ENCODE data around the gene MTAP.

Gene MTAP

DNA sequence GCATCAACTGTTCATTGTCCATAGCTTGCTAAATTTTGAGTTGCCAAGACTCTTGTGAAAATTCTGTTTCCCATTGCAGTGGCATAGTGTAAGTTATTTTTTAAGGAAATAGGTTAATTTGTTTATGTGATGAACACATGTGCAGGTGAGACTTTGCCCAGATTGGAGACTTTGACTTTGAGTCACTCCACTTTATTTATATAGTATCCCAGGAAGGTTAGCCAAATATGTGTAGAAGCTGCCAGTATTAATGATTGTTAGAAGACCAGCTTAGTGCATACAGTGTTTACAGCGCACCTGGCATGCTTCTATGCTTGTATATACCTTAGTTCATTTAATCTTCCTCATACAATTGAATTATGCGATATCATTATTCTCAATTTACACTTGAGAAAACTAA, 51.0 kb downstream of the MTAP start:
- DNase-seq: no peak

DNA sequence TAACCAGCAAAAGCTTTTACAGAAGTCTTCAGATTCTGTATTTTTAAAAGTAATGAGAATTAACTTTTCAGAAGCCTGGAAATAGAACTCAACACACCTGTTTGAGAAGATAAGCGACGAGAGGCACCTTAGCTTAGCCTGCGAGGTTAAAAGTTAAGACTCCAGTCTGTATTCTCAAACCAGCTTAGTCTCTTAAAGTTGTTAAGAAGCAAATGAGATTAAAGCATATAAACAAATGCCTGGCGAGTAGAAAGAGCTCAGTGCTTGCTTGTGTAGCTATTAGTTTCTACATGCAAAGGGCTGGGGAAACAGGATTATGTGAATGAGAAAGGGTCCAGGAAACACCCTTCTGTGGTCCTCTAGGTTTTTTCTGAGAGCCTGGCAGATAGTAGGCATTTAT, 51.7 kb downstream of the MTAP start:
- DNase-seq: no peak

DNA sequence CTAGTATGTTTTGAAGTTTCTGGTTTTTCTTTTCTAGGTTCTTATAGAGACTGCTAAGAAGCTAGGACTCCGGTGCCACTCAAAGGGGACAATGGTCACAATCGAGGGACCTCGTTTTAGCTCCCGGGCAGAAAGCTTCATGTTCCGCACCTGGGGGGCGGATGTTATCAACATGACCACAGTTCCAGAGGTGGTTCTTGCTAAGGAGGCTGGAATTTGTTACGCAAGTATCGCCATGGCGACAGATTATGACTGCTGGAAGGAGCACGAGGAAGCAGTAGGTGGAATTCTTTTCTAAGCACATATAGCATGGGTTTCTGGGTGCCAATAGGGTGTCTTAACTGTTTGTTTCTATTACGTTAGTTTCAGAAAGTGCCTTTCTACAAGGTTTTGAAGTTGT, 52.2 kb downstream of the MTAP start:
- peak; percentile 51 for DNase-seq

DNA sequence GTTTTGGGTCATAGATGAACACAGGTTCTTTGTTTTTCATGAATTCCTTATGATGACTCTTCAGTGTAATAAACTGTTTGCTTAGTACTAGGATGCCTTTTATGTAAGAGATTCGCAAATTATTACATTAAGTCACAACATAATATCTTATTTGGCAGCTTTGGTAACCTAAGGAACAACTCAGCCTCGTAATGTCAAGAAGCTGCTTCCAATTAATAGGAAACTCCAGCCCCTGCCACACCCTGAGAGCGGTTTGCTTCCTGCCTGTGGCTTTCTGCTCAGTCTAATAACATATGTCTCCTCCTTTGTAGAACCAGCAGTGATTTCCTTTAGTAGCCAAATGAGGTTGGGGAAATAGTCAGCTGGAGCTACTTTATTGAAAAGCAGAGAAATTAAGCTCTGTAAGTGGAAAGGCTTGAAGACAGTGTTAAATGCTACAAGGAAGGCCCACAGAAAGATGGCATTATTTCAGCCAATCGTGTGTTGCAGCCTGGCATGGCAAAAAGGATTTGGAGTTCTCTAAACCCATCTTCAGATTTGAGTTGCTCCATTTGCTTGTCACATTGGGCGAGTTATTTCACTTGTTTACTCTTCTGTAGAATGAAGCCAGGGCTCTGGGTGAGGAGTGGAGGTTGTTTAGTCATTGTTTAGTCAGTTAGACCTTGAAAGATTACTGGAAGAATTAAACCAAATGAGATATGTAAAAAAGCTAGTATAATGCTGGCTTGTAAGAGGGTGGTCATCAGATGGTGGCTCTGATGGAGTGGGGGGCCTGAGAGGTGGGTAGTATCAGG, 54.1 kb downstream of the MTAP start:
- DNase-seq: peak; percentile 64

DNA sequence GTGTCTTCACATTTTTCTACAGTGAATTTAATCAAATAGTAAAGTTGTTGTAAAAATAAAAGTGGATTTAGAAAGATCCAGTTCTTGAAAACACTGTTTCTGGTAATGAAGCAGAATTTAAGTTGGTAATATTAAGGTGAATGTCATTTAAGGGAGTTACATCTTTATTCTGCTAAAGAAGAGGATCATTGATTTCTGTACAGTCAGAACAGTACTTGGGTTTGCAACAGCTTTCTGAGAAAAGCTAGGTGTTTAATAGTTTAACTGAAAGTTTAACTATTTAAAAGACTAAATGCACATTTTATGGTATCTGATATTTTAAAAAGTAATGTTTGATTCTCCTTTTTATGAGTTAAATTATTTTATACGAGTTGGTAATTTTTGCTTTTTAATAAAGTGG, 60.4 kb downstream of the MTAP start:
- DNase-seq: no peak

DNA sequence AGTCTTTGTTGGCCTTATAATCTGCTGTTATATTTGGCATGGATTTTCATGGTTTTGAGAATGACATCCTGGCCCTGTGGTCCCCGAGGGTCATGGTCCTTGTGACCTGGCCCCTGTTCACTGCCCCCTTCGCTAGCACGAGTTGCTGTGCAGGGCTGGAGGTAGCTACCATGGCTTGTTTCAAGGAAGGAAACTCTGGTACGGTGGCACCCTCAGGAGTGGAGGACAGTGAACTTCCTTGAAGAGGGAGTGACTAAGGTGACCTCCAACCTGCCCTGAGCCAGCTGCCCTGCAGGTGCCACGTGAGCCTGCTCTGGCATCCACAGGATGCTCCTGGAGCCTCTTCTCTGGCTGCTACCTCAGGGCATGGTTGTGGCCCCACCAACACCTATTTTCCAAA, 62.1 kb downstream of the MTAP start:
- no peak for DNase-seq

DNA sequence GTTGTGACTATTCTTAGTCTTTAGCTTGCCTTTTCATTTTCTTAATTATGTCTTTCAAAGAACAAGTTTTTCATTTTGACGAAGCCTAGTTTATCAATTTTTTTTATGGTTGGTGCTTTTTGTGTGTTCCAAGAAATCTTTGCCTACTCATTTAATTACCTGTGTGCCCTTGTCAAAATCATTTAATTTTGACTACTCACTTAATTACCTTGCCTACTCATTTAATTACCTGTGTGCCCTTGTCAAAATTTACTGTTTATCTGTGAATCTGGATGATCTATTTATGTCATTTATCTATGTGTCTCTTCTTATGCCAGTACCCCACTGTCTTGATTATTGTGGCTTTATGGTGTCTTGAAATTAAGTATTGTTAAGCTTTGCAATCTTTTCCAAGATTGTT, 63.9 kb downstream of the MTAP start:
- no peak for DNase-seq

DNA sequence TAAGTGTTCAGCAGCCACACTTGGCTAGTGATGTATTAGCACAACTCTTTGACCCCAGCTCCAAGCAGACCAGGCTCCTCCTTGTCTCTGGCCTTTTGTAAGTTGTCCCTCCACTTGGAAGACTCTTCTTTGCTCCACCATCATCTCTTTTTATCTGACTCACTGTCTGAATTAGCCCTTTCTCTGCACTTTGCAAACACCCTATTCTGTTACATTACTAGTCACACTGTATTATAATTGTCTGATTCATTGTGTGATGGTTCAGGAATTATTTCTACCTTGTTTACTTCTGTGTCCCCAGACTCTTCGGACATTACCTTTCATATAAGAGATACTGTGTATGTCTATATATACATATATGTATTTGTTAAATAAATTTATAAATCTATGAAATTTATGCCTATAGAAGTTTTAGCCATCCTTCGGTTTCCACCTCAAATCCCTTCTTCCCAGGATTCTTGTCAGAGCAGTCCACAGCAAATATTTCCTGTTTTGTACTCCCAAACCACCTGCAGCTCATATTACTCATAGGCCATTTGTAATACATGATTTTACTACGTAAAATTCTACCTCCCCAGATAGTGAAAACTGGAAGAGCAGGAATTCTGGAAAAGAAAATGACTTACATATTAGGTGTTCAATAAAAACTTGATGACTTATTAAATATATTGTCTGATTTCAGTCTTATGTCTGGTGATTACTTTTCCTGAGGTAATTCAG, 69.0 kb downstream of the MTAP start:
- DNase-seq: no peak

DNA sequence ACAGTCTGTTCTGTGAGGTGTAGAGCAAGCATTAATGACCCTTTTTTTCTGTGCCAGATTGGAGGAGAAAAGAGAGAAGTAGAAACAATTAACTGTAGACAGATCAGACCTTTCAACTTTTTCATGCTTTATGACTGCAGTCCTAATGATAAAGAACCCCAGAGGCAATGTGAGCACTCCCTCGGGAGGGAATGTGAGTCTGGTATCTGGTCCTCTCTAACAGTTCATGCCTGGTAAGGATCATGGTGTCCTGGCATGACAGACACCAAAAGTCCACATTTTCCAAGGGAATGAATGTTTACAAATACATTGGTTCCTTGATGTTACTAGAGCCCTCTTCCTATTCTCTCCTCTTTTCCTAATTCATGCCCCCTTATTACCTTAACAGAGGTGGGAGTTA, 70.3 kb downstream of the MTAP start:
- no peak for DNase-seq

DNA sequence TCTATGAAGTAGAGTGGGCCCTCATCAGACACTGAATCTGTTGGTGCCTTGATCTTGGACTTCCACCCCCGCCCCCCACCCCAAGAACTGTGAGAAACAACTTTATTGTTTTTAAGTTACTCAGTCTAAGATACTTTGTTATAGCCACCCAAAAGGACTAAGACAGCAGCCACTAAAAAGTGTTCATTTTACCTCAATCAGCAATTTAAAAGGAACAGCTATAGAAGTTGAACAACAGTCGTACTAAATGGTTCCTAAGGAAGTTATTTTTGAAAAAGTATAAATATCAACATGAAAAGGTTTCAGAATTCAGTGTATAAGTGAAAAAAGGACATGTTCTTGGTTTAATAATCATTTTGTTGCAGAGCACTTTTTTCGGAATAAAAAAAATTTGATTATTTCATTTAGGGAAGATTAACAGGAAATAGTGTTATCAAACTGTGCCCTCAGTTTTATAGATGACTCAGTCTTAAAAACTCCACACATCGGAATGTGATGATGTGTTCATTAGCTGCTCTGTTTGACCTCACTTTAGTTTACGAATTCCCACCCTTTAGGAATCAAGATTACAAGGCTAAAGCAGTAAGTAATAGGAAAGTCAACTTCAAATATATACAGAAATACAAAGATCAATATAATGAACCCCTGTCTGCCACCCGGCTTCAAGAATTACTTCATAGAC, 71.2 kb downstream of the MTAP start:
- DNase-seq: peak; percentile 44

DNA sequence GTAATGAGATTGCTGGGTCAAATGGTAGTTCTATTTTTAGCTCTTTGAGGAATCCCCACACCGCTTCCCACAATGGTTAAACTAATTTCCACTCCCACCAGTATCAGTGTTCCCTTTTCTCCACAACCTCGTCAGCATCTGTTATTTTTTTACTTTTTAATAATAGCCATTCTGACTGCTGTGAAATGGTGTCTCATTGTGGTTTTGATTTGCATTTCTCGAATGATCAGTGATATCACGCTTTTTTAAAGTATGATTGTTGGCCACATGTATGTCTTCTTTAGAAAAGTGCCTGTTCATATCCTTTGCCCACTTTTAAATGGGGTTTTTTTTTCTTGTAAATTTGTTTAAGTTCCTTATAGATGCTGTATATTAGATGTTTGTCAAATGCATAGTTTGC, 73.5 kb downstream of the MTAP start:
- no peak for DNase-seq

DNA sequence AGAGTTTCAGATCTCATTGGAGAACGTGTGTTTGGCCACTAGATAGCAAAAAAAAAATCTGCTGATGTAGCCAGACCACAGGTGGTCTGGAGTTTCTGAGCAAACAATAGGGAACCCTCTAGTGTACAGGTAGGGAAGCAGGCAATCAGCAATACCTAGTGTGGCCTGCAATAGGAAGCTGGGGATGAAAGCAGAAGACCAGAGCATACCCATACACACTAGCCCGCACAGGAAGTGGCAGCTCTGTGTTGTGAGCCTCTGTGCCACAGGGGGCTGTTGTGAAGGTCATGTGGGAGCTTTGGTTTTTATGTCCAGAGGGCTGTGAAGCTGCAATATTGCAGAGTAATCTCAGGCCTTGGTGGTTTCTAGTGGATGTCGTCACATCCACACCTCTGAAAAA, 81.2 kb downstream of the MTAP start:
- no peak for DNase-seq

DNA sequence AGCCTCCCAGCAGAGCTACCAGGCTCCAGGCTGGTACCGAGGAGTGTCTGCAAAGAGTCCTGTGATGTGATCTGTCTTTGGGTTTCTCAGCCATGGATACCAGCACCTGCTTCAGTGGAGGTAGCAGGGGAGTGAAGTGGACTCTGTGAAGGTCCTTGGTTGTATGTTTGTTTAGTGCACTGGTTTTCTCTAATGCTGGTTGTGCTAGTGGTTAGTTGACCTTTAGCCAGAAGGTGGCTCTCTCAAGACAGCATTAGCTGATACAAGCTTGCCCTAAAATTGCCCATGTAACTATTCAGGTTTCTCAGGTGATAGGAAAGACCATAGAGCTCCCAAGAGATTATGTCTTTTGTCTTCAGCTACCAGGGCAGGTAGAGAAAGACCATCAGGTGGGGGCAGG, 87.2 kb downstream of the MTAP start:
- DNase-seq: no peak

DNA sequence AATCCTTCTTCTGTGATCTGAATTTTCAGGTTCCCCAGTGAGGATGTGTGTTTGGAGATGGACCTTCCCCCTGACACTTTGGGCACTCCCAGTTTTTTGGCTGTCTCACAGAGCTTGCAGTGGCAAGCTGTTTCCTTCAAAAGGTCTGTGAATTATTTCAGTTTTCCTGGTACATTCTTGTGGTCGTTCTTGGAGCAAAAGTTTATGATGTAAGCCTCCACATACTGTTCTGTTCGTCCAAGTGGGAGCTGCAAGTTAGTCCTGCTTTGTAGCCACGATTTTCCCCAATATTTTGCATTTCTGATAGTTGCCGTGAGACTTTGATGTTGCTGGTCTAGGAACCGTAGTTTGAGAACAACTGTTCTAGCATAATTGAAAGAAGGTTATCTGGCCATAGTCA, 88.3 kb downstream of the MTAP start:
- DNase-seq: peak; percentile 5

DNA sequence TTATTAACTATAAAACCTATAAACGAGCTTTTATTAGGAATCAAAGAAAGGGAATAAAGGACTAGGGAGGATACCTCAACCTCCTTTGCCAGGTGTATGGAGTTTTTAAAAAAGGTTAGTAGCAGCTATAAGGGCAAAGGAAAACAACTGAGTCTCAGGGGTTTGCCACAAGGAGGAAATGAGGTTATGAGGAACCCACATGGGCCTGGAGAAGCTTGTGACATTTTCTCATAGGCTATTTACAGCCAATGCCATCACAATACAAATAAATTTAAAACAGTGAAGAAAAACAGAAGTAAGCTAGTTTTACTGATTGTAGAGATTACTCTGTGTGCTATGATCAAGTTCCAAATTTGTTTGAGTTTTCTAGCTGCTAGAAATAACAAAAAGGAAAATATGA, 99.1 kb downstream of the MTAP start:
- DNase-seq: no peak

DNA sequence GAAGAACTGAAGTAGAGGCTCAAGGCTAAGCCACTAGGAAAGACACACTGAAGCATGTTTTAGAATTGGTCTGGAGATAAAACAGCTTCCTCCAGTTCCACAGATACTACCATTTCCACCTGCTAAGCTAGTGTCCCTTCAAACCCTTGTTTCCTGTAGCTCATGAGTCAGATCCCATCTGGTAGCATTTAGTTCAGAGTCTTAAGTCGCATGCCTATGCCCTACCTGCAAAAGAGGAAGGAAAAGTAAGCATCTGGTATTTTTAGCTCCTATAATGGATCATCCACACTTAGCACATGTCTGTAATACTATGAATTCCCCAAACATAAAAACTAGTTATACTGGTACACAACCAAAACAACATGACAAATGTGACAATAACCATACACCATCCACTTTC, 99.7 kb downstream of the MTAP start:
- no peak for DNase-seq

DNA sequence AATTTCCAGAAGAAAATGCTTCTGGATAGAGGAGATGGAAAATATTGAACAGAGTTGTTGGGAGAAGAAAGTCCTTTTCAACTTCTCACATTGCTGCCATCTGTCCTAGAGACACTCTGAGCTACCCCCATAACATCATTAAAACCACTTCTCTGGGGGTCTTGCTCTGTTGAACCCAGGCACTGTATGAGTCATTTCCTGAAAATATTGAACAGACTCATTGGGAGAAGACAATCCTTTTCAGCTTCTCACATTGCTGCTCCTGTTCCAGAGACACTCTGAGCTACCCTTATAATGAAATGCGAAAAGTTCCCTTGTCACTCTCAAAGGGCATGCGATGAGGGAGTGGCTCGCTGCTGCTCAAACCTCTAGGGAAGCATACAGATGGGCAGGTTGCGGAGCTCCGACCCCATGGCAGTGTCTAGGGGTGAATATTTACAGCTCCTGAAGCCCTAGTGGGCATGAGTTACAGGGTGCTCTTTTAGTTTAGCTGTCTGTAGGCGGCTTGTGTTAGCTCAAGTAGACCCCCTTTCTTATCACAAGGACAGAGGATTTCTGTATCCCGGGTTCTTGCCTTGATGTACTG, 101.0 kb downstream of the MTAP start:
- DNase-seq: peak; percentile 5

DNA sequence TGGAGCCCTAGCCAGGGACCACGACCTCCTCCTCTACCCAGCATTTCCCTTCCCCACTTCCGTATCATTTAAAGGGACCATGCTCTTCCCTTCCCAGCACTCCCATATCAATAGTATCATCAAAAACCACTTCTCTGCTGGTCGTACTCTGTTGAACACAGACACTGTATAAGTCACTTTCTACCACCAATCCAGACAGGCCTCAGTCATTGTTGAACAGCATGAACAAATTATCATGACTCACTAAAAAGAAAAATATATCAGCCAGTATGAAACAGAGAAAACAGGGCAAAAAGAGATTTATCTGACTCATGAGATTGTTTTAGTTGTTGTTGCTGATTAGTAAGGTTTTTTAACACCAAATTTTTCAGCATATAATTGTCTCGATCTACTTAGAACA, 101.9 kb downstream of the MTAP start:
- DNase-seq: peak; percentile 60

DNA sequence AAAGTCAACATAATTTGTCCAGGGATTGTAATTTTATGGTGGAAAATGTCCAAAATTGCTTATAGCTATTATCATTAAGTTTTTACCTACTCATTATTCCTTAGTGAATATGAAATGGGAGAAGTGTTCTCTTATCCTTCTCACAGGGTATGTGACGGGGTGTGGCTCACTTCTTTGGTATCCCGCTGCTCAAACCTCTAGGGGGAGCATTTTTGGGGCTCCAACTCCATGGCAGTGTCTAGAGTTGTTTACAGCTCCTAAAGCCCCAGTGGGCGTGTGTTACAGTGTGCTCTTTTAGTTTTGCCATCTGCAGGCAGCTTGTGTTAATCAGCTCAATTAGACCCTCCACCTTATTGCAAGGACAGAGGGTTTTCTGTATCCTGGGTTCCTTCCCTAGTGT, 102.3 kb downstream of the MTAP start:
- peak; percentile 9 for DNase-seq

DNA sequence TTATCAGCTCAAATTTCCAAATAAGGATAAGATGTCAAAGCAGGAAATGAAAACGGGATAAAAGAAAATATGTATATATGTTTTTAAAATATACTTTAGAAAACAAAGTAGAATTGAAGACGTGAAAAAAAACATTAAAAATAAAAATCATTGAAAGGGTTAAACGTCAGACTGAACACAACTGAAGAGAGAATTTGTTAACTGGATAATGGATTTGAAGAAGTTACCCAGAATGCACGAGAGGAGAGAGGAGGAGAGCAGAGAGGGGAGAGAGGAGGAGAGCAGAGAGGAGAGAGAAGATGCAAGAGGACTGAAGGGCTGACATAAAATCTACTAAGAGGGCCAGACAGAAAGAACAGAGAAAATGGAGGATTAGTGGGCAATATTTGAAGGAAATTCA, 103.8 kb downstream of the MTAP start:
- no peak for DNase-seq

DNA sequence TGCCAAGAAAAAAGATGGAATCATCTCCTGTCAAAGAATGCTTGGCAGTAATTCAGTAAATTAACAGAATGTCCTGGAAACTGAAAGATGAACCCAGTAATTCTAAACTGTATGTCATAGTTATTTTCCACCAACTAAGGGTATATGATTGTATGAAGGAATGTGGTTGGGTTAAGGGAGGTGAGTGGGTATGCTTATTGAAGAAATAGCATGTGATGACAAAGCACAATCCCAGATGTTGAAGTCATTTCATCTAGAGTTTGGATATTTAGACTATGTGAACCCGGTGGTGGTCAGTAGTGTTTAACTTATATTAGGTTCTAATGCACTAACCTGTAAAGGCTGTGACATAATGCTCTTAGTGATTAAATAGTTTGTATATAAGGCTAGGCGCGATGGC, 104.4 kb downstream of the MTAP start:
- DNase-seq: peak; percentile 45

DNA sequence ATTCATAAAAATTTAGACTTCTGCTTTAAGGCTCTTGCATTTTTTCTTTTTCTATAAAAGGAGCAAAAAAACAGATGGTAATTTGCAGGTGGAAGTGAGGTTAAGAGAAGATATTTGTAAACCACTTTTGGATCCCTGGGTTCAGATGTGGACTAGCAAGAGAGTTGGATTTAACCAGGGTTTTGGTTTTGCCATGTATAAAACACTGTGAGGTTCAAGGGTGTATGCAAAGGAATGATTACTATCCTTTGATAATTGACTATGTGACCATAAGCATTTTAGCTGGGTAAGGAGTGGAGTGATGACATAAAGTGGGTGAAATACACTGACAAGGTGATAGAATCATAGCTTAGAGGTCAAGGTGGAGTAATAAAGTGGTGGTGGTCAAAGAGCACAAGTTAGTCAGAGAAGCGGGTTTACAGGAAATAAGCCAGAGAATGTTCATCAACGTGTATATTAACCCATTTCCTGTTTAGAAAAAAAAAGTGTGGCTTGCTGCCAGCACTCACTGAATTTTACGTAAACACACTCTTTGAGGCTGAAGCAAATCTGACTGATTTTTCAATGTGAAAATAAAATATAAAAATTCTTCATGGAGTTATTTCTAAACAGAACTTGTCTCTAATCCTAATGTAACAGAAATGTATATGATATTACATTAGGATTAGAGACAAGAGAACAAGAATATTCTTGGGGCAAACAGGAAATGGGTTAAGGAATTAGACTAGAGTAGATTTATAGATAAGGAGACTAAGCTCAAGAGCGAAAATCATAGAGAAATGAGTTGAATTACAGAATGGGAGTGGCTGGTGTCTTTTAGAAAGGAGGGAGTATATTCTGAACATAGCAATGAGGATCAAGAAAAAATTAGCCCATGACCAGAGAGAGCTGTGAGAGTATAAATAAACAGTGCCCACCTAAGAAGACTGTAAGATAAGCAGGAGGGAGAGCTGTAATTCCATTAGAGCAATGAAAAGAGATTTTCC, 117.2 kb downstream of the MTAP start:
- peak; percentile 67 for DNase-seq

All from fibroblast of skin of abdomen (primary cell).